GM12878 (cell line): ENCODE results near the gene ALDH1A2.

ENCODE experiments used
- ATF2 ChIP-seq: IDR thresholded peaks from 2 replicates; pipeline ENCODE4 v1.6.1; 2012; ENCODE audit warnings: low read length, inconsistent platforms
- BCL11A ChIP-seq: IDR thresholded peaks from 2 replicates; pipeline ENCODE4 v1.6.1; 2011; ENCODE audit warnings: low read depth, low read length
- CEBPB ChIP-seq, 2 experiments: fragments of 150-350 bp in 1 of 2; IDR thresholded peaks; 2 replicates each; pipeline ENCODE4 v1.6.1; 2012 to 2014; ENCODE audit warnings: low read depth in 2 of 2, low read length in 2 of 2, borderline replicate concordance in 1 of 2, inconsistent platforms in 1 of 2
- CTCF ChIP-seq, 3 experiments: IDR thresholded peaks in 2 of 3; conservative IDR thresholded peaks in 1 of 3; 2 replicates each; pipeline ENCODE4 v1.5.1; 2011; ENCODE audit warnings: low read depth in 3 of 3, low read length in 3 of 3, mild to moderate bottlenecking in 3 of 3, control low read depth in 2 of 3, moderate library complexity in 2 of 3, inconsistent platforms in 1 of 3, mixed read lengths in 1 of 3; ENCODE audit not compliant: control insufficient read depth in 2 of 3, insufficient read depth in 1 of 3; ENCODE audit errors: extremely low read depth in 1 of 3
- EZH2 ChIP-seq: IDR thresholded peaks from 2 replicates; pipeline ENCODE4 v1.6.1; 2012; ENCODE audit warnings: low read depth, mild to moderate bottlenecking, control low read depth, inconsistent platforms, low read length, borderline replicate concordance; ENCODE audit not compliant: control insufficient read depth
- GATAD2B ChIP-seq: fragments of 450-650 bp; conservative IDR thresholded peaks from 2 replicates; pipeline ENCODE4 v1.6.1; 2017; ENCODE audit warnings: low read depth, mild to moderate bottlenecking, moderate library complexity
- MLLT1 ChIP-seq: fragments of 450-650 bp; IDR thresholded peaks from 2 replicates; pipeline ENCODE4 v1.6.1; 2016; ENCODE audit warnings: mild to moderate bottlenecking
- USF1 ChIP-seq: IDR thresholded peaks from 2 replicates; pipeline ENCODE4 v1.6.1; 2011; ENCODE audit warnings: borderline replicate concordance, low read depth, mild to moderate bottlenecking, moderate library complexity, mixed read lengths, low read length; ENCODE audit not compliant: insufficient read depth; ENCODE audit errors: extremely low read length

- TF ChIP-seq USF1 (no peak), GATAD2B (no peak), ATF2 (no peak), CTCF (IDR thresholded peaks at IDR 0.05 in 2 of 3, conservative IDR thresholded peaks at IDR 0.05 in 1 of 3; ENCODE audit: control insufficient read depth in 2 of 3, extremely low read depth in 1 of 3, insufficient read depth in 1 of 3, low read depth in 3 of 3, low read length in 3 of 3) (no peak), CEBPB (IDR thresholded peaks at IDR 0.05; ENCODE audit: borderline replicate concordance in 1 of 2, low read depth in 2 of 2, low read length in 2 of 2) (no peak), BCL11A (no peak), EZH2 (no peak), MLLT1 (no peak)
These were observed 123.7 kb downstream of the ALDH1A2 start for GRCh38 chr15:57941816-57942215.
